ENCODE results near the gene ZDHHC24. TPM values are rescaled to one million over a fixed set of nuclear protein-coding genes. Genes with fewer than 3 reads are reported as not detected.

Gene ZDHHC24
- total and polyA plus RNA-seq, 2 experiments from 2014 or later = 5.6 to 13.1 TPM

DNA sequence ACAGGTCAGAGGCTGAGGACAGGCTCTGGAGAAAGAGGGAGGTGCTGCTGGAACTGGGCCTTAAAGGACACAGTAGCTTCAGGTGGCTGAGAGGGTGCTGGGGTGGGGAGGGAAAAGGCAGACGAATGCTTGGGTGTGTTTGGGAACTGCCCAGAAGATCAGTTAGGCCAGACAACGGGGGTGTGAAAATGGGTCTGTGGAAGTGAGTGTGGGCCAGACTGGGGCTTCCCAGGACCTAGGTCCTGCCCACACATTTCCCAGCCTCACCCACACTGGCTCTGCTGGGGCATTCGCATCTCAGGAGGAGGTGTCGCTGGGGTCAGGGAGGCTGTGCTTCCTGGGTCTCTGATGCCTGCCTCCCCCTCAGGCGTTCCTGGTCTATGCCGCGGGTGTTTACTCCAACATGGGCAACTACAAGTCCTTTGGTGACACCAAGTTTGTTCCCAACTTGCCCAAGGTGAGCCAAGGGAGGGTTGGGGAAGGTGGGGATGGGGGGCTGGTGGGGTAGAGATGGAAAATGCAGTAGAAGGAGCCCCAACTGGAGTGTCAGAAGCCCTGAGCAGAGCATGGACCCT, 61.0 kb downstream of the ZDHHC24 start:
- H3F3A ChIP-seq (replicated peaks; ENCODE audit: low read depth) = no peaks in the 10 kb centered on the region
- no peaks in the 10 kb centered on the region for H3K9me2 ChIP-seq (ENCODE audit: insufficient read depth)
- TF ChIP-seq CREB1 (CRISPR knock-in tag; IDR thresholded peaks at IDR 0.05; ENCODE audit: low read depth) (no peak), JUNB (IDR thresholded peaks at IDR 0.05; ENCODE audit: unreplicated experiment) (no peak), STAT1 (IDR thresholded peaks at IDR 0.05; ENCODE audit: unreplicated experiment) (no peak), EZH2 (IDR thresholded peaks at IDR 0.05; ENCODE audit: low read depth, unreplicated experiment) (no peak), POLR2AphosphoS5 (IDR thresholded peaks at IDR 0.05; ENCODE audit: low read depth) (no peak), EZH2phosphoT487 (IDR thresholded peaks at IDR 0.05; ENCODE audit: unreplicated experiment) (no peak), ZNF114 (CRISPR knock-in tag; IDR thresholded peaks at IDR 0.05) (no peak), NANOG (IDR thresholded peaks at IDR 0.05; ENCODE audit: borderline replicate concordance) (no peak), ZNF331 (CRISPR knock-in tag; IDR thresholded peaks at IDR 0.05; ENCODE audit: low read depth) (no peak)
- TF ChIP-seq, protein P1, sequence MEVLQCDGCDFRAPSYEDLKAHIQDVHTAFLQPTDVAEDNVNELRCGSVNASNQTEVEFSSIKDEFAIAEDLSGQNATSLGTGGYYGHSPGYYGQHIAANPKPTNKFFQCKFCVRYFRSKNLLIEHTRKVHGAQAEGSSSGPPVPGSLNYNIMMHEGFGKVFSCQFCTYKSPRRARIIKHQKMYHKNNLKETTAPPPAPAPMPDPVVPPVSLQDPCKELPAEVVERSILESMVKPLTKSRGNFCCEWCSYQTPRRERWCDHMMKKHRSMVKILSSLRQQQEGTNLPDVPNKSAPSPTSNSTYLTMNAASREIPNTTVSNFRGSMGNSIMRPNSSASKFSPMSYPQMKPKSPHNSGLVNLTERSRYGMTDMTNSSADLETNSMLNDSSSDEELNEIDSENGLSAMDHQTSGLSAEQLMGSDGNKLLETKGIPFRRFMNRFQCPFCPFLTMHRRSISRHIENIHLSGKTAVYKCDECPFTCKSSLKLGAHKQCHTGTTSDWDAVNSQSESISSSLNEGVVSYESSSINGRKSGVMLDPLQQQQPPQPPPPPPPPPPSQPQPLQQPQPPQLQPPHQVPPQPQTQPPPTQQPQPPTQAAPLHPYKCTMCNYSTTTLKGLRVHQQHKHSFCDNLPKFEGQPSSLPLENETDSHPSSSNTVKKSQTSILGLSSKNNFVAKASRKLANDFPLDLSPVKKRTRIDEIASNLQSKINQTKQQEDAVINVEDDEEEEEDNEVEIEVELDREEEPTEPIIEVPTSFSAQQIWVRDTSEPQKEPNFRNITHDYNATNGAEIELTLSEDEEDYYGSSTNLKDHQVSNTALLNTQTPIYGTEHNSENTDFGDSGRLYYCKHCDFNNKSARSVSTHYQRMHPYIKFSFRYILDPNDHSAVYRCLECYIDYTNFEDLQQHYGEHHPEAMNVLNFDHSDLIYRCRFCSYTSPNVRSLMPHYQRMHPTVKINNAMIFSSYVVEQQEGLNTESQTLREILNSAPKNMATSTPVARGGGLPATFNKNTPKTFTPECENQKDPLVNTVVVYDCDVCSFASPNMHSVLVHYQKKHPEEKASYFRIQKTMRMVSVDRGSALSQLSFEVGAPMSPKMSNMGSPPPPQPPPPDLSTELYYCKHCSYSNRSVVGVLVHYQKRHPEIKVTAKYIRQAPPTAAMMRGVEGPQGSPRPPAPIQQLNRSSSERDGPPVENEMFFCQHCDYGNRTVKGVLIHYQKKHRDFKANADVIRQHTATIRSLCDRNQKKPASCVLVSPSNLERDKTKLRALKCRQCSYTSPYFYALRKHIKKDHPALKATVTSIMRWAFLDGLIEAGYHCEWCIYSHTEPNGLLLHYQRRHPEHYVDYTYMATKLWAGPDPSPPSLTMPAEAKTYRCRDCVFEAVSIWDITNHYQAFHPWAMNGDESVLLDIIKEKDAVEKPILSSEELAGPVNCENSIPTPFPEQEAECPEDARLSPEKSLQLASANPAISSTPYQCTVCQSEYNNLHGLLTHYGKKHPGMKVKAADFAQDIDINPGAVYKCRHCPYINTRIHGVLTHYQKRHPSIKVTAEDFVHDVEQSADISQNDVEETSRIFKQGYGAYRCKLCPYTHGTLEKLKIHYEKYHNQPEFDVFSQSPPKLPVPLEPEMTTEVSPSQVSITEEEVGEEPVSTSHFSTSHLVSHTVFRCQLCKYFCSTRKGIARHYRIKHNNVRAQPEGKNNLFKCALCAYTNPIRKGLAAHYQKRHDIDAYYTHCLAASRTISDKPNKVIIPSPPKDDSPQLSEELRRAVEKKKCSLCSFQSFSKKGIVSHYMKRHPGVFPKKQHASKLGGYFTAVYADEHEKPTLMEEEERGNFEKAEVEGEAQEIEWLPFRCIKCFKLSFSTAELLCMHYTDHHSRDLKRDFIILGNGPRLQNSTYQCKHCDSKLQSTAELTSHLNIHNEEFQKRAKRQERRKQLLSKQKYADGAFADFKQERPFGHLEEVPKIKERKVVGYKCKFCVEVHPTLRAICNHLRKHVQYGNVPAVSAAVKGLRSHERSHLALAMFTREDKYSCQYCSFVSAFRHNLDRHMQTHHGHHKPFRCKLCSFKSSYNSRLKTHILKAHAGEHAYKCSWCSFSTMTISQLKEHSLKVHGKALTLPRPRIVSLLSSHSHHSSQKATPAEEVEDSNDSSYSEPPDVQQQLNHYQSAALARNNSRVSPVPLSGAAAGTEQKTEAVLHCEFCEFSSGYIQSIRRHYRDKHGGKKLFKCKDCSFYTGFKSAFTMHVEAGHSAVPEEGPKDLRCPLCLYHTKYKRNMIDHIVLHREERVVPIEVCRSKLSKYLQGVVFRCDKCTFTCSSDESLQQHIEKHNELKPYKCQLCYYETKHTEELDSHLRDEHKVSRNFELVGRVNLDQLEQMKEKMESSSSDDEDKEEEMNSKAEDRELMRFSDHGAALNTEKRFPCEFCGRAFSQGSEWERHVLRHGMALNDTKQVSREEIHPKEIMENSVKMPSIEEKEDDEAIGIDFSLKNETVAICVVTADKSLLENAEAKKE (CRISPR knock-in tag; IDR thresholded peaks at IDR 0.05) = no peak
- TF ChIP-seq, protein P2, sequence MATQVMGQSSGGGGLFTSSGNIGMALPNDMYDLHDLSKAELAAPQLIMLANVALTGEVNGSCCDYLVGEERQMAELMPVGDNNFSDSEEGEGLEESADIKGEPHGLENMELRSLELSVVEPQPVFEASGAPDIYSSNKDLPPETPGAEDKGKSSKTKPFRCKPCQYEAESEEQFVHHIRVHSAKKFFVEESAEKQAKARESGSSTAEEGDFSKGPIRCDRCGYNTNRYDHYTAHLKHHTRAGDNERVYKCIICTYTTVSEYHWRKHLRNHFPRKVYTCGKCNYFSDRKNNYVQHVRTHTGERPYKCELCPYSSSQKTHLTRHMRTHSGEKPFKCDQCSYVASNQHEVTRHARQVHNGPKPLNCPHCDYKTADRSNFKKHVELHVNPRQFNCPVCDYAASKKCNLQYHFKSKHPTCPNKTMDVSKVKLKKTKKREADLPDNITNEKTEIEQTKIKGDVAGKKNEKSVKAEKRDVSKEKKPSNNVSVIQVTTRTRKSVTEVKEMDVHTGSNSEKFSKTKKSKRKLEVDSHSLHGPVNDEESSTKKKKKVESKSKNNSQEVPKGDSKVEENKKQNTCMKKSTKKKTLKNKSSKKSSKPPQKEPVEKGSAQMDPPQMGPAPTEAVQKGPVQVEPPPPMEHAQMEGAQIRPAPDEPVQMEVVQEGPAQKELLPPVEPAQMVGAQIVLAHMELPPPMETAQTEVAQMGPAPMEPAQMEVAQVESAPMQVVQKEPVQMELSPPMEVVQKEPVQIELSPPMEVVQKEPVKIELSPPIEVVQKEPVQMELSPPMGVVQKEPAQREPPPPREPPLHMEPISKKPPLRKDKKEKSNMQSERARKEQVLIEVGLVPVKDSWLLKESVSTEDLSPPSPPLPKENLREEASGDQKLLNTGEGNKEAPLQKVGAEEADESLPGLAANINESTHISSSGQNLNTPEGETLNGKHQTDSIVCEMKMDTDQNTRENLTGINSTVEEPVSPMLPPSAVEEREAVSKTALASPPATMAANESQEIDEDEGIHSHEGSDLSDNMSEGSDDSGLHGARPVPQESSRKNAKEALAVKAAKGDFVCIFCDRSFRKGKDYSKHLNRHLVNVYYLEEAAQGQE (IDR thresholded peaks at IDR 0.05; ENCODE audit: unreplicated experiment) = no peak
- TF ChIP-seq, protein P3, sequence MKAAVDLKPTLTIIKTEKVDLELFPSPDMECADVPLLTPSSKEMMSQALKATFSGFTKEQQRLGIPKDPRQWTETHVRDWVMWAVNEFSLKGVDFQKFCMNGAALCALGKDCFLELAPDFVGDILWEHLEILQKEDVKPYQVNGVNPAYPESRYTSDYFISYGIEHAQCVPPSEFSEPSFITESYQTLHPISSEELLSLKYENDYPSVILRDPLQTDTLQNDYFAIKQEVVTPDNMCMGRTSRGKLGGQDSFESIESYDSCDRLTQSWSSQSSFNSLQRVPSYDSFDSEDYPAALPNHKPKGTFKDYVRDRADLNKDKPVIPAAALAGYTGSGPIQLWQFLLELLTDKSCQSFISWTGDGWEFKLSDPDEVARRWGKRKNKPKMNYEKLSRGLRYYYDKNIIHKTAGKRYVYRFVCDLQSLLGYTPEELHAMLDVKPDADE (IDR thresholded peaks at IDR 0.05) = no peak
- TF ChIP-seq, protein P4, sequence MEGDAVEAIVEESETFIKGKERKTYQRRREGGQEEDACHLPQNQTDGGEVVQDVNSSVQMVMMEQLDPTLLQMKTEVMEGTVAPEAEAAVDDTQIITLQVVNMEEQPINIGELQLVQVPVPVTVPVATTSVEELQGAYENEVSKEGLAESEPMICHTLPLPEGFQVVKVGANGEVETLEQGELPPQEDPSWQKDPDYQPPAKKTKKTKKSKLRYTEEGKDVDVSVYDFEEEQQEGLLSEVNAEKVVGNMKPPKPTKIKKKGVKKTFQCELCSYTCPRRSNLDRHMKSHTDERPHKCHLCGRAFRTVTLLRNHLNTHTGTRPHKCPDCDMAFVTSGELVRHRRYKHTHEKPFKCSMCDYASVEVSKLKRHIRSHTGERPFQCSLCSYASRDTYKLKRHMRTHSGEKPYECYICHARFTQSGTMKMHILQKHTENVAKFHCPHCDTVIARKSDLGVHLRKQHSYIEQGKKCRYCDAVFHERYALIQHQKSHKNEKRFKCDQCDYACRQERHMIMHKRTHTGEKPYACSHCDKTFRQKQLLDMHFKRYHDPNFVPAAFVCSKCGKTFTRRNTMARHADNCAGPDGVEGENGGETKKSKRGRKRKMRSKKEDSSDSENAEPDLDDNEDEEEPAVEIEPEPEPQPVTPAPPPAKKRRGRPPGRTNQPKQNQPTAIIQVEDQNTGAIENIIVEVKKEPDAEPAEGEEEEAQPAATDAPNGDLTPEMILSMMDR (conservative IDR thresholded peaks at IDR 0.05; ENCODE audit: low read depth in 2 of 2) = no peak
- DNase-seq (ENCODE audit: low spot score) = no peak
- no peak overlapping the region for H3K27ac ChIP-seq (ENCODE audit: low read depth)
- no peak overlapping the region for H3K4me3 Mint-ChIP-seq
- no peaks in the 10 kb centered on the region; the same call in 1 of the 2 replicates for H3K4me1 ChIP-seq (ENCODE audit: insufficient read depth)
- peaks cover 4% of the 10 kb centered on the region for H3K4me1 Mint-ChIP-seq
- no peaks in the 10 kb centered on the region for H3K9me3 Mint-ChIP-seq
- H3K27me3 Mint-ChIP-seq (ENCODE audit: insufficient read depth, low read depth, poor library complexity) = peaks cover 11% of the 10 kb centered on the region
- peaks cover 9% of the 10 kb centered on the region; the same call in 1 of the 2 replicates for H3K79me2 ChIP-seq (replicated peaks; ENCODE audit: insufficient read depth)
- ATAC-seq = no peak
- no peak overlapping the region for H3K4me3 ChIP-seq
- no peaks in the 10 kb centered on the region for H3K27me3 ChIP-seq (ENCODE audit: insufficient read depth)
- H3K4me2 ChIP-seq = no peak overlapping the region
- no peak overlapping the region for H2AFZ ChIP-seq
- H3K27ac Mint-ChIP-seq = no peak overlapping the region
- H3K36me3 ChIP-seq (ENCODE audit: insufficient read depth) = peaks cover 8% of the 10 kb centered on the region; the same call in 1 of the 2 replicates
- peaks cover 24% of the 10 kb centered on the region; the same call in 2 of the 3 replicates for H3K36me3 Mint-ChIP-seq (ENCODE audit: low read depth)
- no peaks in the 10 kb centered on the region; the same call in 1 of the 2 replicates for H4K20me1 ChIP-seq (replicated peaks; ENCODE audit: insufficient read depth)
